Measurements from ENCODE around the gene FAM83G. TPM values are rescaled to one million over a fixed set of nuclear protein-coding genes. Genes with fewer than 3 reads are reported as not detected.

Gene FAM83G
- total and polyA plus RNA-seq, 2 donors (not counting 3 experiments of a cell fraction or from before 2014, with no cell fraction given) = 7.0 to 10.9 TPM

- POLR2A ChIA-PET = no interaction called here
- Histone ChIP-seq H3K79me2 (ENCODE audit: control insufficient read depth, insufficient read depth, low read length) (no peaks in the 10 kb centered on the region), H2AFZ (ENCODE audit: low read depth, low read length) (no peak overlapping the region), H3K36me3 (ENCODE audit: control insufficient read depth in 2 of 2, extremely low read depth in 1 of 2, insufficient read depth in 2 of 2, low read length in 2 of 2) (peaks cover 2 to 9% of the 10 kb centered on the region in 2 experiments), H3K9ac (replicated peaks; ENCODE audit: extremely low read depth, insufficient read depth, low read length) (no peak overlapping the region), H3K4me1 (ENCODE audit: control insufficient read depth, extremely low read depth, insufficient read depth, low read length) (no peaks in the 10 kb centered on the region), H3K4me3 (replicated peaks in 1 of 3; ENCODE audit: insufficient read depth in 1 of 3, low read depth in 1 of 3, low read length in 3 of 3) (no peak overlapping the region), H3K9me1 (replicated peaks; ENCODE audit: control insufficient read depth, extremely low read depth, insufficient read depth, low read length) (no peaks in the 10 kb centered on the region), H3K27me3 (ENCODE audit: control insufficient read depth in 2 of 2, insufficient read depth in 2 of 2, low read length in 2 of 2) (peaks cover 0 to 3% of the 10 kb centered on the region in 2 experiments), H3K4me2 (ENCODE audit: insufficient read depth, low read length) (no peak overlapping the region), H4K20me1 (replicated peaks; ENCODE audit: control insufficient read depth, extremely low read depth, insufficient read depth, low read length) (no peaks in the 10 kb centered on the region), H3K27ac (ENCODE audit: insufficient read depth, low read depth, low read length) (no peak overlapping the region), H3K9me3 (replicated peaks; ENCODE audit: control insufficient read depth, insufficient read depth, low read length) (no peaks in the 10 kb centered on the region)
- CTCF ChIA-PET = interaction anchor here (1.2 kb wide), 1 partner anchor 11 kb away, joined by 4 read pairs; no protein-coding TSS in a partner anchor
- intact Hi-C loops (cut with micrococcal nuclease) (no loop called here), dilution Hi-C loops (cut with MboI; ENCODE audit: extremely low pct_ligation_motif_present, low sequenced_read_pairs) (no loop called here)
- DNase-seq (ENCODE audit: low read depth, low spot score) (no peak), FAIRE-seq (no peak)
- no TSS peak for BruUV-seq (replicated peaks)
- TF ChIP-seq POLR2A (IDR thresholded peaks at IDR 0.05; ENCODE audit: low read depth, low read length) (no peak), POLR2AphosphoS5 (IDR thresholded peaks at IDR 0.05; ENCODE audit: insufficient read depth, low read depth, low read length) (no peak), EZH2 (IDR thresholded peaks at IDR 0.05; ENCODE audit: borderline replicate concordance, low read depth, low read length, severe bottlenecking) (no peak), JUN (IDR thresholded peaks at IDR 0.05; ENCODE audit: borderline replicate concordance, insufficient read depth, insufficient read length, low read depth) (no peak), CTCF (IDR thresholded peaks at IDR 0.05; ENCODE audit: extremely low read depth in 1 of 2, insufficient read depth in 1 of 2, low read depth in 1 of 2, low read length in 2 of 2) (no peak), GATA2 (IDR thresholded peaks at IDR 0.05; ENCODE audit: insufficient read depth, insufficient read length, low read depth, low read length) (no peak), MYC (IDR thresholded peaks at IDR 0.05; ENCODE audit: low read depth, low read length) (no peak), FOS (IDR thresholded peaks at IDR 0.05; ENCODE audit: borderline replicate concordance, insufficient read depth, low read length) (no peak), MAX (IDR thresholded peaks at IDR 0.05; ENCODE audit: insufficient read depth, insufficient read length) (no peak)
Observed at GRCh38 chr17:18933102-18934058, 71.2 kb downstream of the FAM83G start.

Data from endothelial cell of umbilical vein (primary cell).